Measurements from ENCODE around the gene OSBPL6.
"Not testable (repeated sequence)": the region's sequence is repeated elsewhere in the genome, so short reads cannot be mapped to it uniquely, and the experiment has no call there.

Gene OSBPL6

DNA sequence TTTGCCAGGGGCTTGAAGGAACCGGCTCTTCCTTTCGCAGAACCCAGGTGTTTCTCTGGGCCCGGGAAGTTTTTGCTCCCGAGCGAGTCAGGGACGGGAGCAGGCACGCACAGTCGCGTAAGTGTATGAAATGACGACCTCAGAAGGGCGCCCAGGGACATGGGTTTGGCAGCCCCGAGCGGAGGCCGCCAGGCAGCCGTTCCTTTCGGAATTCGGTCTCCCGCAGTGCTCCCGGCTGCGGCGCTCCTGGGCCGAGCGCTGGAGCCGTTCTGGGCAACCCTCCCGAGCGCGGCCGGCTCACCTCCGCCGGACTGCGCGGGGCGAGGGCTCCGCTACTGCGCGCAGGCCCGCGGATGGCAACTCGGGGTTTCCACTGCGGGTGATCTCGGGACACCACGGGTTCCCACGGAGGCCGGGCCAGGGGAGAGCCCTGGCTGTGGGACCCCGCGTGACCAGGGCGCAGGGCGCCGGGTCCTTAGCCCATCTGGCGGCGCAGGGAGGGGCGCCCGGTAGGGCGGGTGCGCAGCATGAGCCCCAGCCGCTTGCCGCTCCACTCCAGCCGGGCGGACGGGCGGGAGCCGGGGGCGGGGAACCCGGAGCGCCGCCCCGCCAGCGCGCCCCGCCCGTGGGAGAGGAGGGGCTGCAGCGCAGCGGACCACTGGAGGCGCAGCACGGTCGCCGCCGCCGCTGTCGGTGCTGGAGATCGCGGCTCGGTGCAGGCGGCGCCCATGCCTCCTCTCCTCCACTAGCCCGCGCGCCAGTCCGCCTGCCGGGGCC is at the start of gene OSBPL6:
TSS of gene OSBPL6 (plus strand) at position 690 of the 777 bp plus-strand sequence. CDS start 111,673 bp downstream, outside the sequence.
- peaks cover 14% of the 10 kb centered on the region for H3K27me3 ChIP-seq (ENCODE audit: insufficient read depth, low read length)
- H3K4me1 ChIP-seq (ENCODE audit: insufficient read depth, low read length), result peaks cover 20% of the 10 kb centered on the region
- peak within 1 kb of the TSS; percentile 91 for H2AFZ ChIP-seq (ENCODE audit: low read depth, low read length)
- peak within 1 kb of the TSS; percentile 59 for H3K4me3 ChIP-seq (ENCODE audit: low read length)
- H3K9me3 ChIP-seq (ENCODE audit: low read length), result no peaks in the 10 kb centered on the region
- H3K36me3 ChIP-seq (ENCODE audit: insufficient read depth, low read length), result no peaks in the 10 kb centered on the region

DNA sequence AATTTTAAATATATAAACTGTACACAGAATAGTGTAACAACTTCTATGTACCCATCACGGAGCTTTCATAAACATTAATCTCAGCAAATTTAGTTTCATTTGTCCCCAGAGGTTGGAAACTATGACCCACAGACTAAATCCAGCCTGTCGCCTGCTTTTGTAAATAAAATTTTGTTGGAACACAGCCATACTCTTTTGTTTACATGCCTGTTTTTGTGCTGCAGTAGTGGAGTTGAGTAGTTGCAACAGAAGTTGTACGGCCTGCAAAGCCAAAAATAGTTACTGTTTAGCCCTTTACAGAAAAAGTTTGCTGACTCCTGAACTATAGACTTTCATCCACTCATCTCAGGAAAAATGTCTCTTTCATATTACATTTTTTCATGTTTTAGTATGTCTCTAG is 42.3 kb upstream of the OSBPL6 start:
- Histone ChIP-seq H2AFZ (ENCODE audit: low read depth, low read length) (no peak overlapping the region), H3K4me3 (ENCODE audit: low read length) (no peak overlapping the region), H3K9me3 (ENCODE audit: low read length) (peaks cover 2% of the 10 kb centered on the region), H3K4me1 (ENCODE audit: insufficient read depth, low read length) (no peaks in the 10 kb centered on the region), H3K36me3 (ENCODE audit: insufficient read depth, low read length) (no peaks in the 10 kb centered on the region), H3K27me3 (ENCODE audit: insufficient read depth, low read length) (no peaks in the 10 kb centered on the region)

DNA sequence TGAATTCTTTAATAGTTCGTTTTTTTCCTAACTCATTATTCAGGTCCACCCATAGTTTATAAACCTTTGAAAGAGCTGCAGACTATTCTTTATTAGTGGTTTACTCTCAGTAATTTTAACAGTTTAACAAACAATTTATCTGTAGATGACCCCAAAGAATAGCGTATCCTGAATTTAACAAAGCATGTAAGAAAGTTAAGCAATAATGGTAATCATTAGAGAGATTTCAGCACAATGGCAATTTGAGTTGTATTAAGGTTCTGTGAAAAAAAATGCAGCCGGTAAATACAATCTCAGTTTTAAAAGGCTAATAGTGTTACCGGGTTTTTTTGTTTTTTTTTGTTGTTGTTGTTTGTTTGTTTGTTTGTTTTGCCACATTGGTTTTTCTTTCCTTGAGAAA is 41.8 kb upstream of the OSBPL6 start:
- no peaks in the 10 kb centered on the region for H3K4me1 ChIP-seq (ENCODE audit: insufficient read depth, low read length)
- no peaks in the 10 kb centered on the region for H3K36me3 ChIP-seq (ENCODE audit: insufficient read depth, low read length)
- peaks cover 2% of the 10 kb centered on the region for H3K9me3 ChIP-seq (ENCODE audit: low read length)
- H3K27me3 ChIP-seq (ENCODE audit: insufficient read depth, low read length), result no peaks in the 10 kb centered on the region
- no peak overlapping the region for H2AFZ ChIP-seq (ENCODE audit: low read depth, low read length)
- no peak overlapping the region for H3K4me3 ChIP-seq (ENCODE audit: low read length)

GRCh38 chr2:178152977-178153376 is 41.3 kb upstream of the OSBPL6 start:
- Histone ChIP-seq H3K4me3 (ENCODE audit: low read length) (no peak overlapping the region), H3K36me3 (ENCODE audit: insufficient read depth, low read length) (no peaks in the 10 kb centered on the region), H3K4me1 (ENCODE audit: insufficient read depth, low read length) (no peaks in the 10 kb centered on the region), H3K27me3 (ENCODE audit: insufficient read depth, low read length) (no peaks in the 10 kb centered on the region), H3K9me3 (ENCODE audit: low read length) (peaks cover 2% of the 10 kb centered on the region), H2AFZ (ENCODE audit: low read depth, low read length) (no peak overlapping the region)

- not testable (repeated sequence) for H3K9me3 ChIP-seq (ENCODE audit: low read length); H3K4me1 ChIP-seq (ENCODE audit: insufficient read depth, low read length); H3K36me3 ChIP-seq (ENCODE audit: insufficient read depth, low read length); H3K27me3 ChIP-seq (ENCODE audit: insufficient read depth, low read length); H3K4me3 ChIP-seq (ENCODE audit: low read length); H2AFZ ChIP-seq (ENCODE audit: low read depth, low read length)
Measured at GRCh38 chr2:178153878-178154277, 40.4 kb upstream of the OSBPL6 start.

DNA sequence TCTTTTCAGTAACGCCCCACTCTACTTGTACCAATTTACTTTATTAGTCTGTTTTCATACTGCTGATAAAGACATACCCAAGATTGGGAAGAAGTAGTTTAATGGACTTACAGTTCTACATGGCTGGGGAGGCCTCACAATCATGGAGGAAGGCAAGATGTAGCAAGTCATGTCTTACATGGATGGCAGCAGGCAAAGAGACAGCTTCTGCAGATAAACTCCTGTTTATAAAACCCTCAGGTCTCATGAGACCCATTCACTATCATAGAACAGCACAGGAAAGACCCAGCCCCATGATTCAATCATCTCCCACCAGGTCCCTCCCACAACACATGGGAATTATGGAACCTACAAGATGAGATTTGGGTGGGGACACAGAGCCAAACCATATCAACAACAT is 38.8 kb upstream of the OSBPL6 start:
- H2AFZ ChIP-seq (ENCODE audit: low read depth, low read length), result no peak overlapping the region
- H3K27me3 ChIP-seq (ENCODE audit: insufficient read depth, low read length), result no peaks in the 10 kb centered on the region
- H3K4me3 ChIP-seq (ENCODE audit: low read length), result no peak overlapping the region
- no peaks in the 10 kb centered on the region for H3K4me1 ChIP-seq (ENCODE audit: insufficient read depth, low read length)
- H3K36me3 ChIP-seq (ENCODE audit: insufficient read depth, low read length), result no peaks in the 10 kb centered on the region
- peaks cover 2% of the 10 kb centered on the region for H3K9me3 ChIP-seq (ENCODE audit: low read length)

- no peaks in the 10 kb centered on the region for H3K36me3 ChIP-seq (ENCODE audit: insufficient read depth, low read length)
- no peaks in the 10 kb centered on the region for H3K4me1 ChIP-seq (ENCODE audit: insufficient read depth, low read length)
- H2AFZ ChIP-seq (ENCODE audit: low read depth, low read length), result no peak overlapping the region
- no peaks in the 10 kb centered on the region for H3K27me3 ChIP-seq (ENCODE audit: insufficient read depth, low read length)
- H3K4me3 ChIP-seq (ENCODE audit: low read length), result no peak overlapping the region
- peaks cover 2% of the 10 kb centered on the region for H3K9me3 ChIP-seq (ENCODE audit: low read length)
Measured at GRCh38 chr2:178157574-178157973, 36.7 kb upstream of the OSBPL6 start.

- Histone ChIP-seq H3K27me3 (ENCODE audit: insufficient read depth, low read length) (no peaks in the 10 kb centered on the region), H3K4me1 (ENCODE audit: insufficient read depth, low read length) (no peaks in the 10 kb centered on the region), H3K36me3 (ENCODE audit: insufficient read depth, low read length) (no peaks in the 10 kb centered on the region), H2AFZ (ENCODE audit: low read depth, low read length) (no peak overlapping the region), H3K4me3 (ENCODE audit: low read length) (no peak overlapping the region), H3K9me3 (ENCODE audit: low read length) (no peaks in the 10 kb centered on the region)
Measured at GRCh38 chr2:178159966-178160365, 34.3 kb upstream of the OSBPL6 start.

- Histone ChIP-seq H2AFZ (ENCODE audit: low read depth, low read length) (no peak overlapping the region), H3K9me3 (ENCODE audit: low read length) (no peaks in the 10 kb centered on the region), H3K27me3 (ENCODE audit: insufficient read depth, low read length) (no peaks in the 10 kb centered on the region), H3K4me1 (ENCODE audit: insufficient read depth, low read length) (no peaks in the 10 kb centered on the region), H3K4me3 (ENCODE audit: low read length) (no peak overlapping the region), H3K36me3 (ENCODE audit: insufficient read depth, low read length) (no peaks in the 10 kb centered on the region)
Measured at GRCh38 chr2:178160601-178161000, 33.7 kb upstream of the OSBPL6 start.

DNA sequence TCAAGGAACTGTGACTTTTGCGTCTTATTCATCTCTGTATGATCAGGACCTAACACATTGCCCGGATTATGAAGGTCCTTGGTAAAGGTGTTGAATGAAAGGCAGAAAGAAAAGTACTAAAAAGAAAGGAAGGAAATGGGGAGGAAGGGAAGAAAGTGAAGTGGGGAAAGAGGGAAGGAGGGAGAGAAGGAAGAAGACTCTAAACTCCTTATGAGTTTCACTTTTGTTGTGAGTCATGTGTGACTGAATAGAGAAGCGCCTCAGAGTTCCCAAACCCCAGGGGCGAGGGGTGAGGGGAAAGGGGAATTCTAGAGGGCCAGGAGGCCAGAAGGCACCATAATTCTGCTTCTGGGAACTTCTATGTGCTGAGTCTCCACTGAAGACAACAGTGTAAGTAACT is 30.9 kb upstream of the OSBPL6 start:
- Histone ChIP-seq H3K36me3 (ENCODE audit: insufficient read depth, low read length) (no peaks in the 10 kb centered on the region), H2AFZ (ENCODE audit: low read depth, low read length) (no peak overlapping the region), H3K9me3 (ENCODE audit: low read length) (no peaks in the 10 kb centered on the region), H3K4me1 (ENCODE audit: insufficient read depth, low read length) (no peaks in the 10 kb centered on the region), H3K4me3 (ENCODE audit: low read length) (no peak overlapping the region), H3K27me3 (ENCODE audit: insufficient read depth, low read length) (no peaks in the 10 kb centered on the region)

DNA sequence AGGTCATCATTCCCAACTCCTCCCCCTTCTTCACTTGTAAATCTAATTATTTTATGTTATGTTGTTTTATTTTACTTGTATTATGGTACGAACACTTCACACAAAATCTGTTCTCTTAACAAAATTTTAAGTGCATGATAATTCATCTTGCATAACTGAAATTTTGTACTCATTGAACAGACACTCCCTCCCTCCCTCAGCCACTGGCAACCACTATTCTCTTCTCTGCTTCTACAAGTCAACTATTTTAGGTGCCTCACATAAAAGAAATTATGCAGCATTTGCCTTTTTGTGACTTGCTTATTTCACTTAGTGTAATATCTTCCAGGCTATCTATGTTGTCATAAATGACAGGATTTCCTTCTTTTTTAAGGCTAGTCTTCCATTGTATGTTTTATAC is 30.4 kb upstream of the OSBPL6 start:
- H3K27me3 ChIP-seq (ENCODE audit: insufficient read depth, low read length), result no peaks in the 10 kb centered on the region

DNA sequence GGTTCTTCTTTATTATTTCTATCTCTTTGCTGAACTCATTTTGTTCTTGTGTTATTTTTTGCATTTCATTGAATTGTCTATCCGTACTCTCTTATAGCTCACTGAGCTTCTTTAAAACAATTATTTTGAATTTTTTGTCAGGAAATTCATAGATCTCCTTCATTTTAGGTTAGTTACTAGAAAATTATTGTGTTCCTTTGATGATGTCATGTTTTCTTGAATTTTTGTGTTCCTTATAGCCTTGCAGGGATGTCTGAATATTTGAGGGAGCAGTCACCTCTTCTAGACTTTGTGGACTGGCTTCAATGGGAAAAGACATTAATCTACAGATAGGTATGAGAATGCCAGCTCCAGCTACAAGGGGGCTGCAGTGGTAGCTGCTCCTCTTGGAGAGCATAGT is 20.7 kb upstream of the OSBPL6 start:
- Histone ChIP-seq H3K4me1 (ENCODE audit: insufficient read depth, low read length) (no peaks in the 10 kb centered on the region), H3K4me3 (ENCODE audit: low read length) (no peak overlapping the region), H3K9me3 (ENCODE audit: low read length) (no peaks in the 10 kb centered on the region), H3K36me3 (ENCODE audit: insufficient read depth, low read length) (no peaks in the 10 kb centered on the region), H2AFZ (ENCODE audit: low read depth, low read length) (no peak overlapping the region), H3K27me3 (ENCODE audit: insufficient read depth, low read length) (no peaks in the 10 kb centered on the region)

More for the DNA sequence above, 30.4 kb upstream of the OSBPL6 start:
- Histone ChIP-seq H3K4me3 (ENCODE audit: low read length) (no peak overlapping the region), H3K4me1 (ENCODE audit: insufficient read depth, low read length) (no peaks in the 10 kb centered on the region), H2AFZ (ENCODE audit: low read depth, low read length) (no peak overlapping the region), H3K9me3 (ENCODE audit: low read length) (no peaks in the 10 kb centered on the region), H3K36me3 (ENCODE audit: insufficient read depth, low read length) (no peaks in the 10 kb centered on the region)

DNA sequence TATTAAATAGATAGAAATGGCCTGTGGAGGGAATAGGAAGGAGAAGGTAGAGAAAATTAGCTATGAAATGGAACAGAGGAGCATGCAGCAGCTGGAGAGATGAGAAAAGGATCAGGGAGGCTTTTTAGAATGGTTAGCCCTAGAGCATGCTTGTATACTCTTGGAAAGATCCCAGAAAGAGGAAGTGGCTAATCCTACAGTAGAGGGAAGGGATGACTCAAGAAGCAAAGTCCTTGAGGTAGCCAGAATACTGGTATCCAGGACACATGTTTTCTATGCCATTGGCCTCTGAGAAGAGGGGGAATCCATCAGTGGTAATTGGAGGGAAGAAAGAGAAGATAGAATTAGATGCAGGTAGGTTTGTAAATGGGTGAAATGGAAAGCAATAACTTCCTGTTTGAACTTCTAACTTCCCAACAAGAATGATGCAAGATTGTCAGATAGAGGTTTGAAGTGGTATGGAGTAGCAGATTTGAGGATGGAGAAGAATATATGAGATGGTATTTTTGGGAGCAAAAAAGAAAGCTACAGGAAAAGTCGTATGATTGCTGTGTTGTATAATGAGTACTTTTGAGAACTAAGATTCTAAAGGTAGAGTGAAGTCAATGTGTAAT is 17.1 kb upstream of the OSBPL6 start:
- H2AFZ ChIP-seq (ENCODE audit: low read depth, low read length), result no peak overlapping the region
- no peak overlapping the region for H3K4me3 ChIP-seq (ENCODE audit: low read length)
- H3K4me1 ChIP-seq (ENCODE audit: insufficient read depth, low read length), result no peaks in the 10 kb centered on the region
- H3K36me3 ChIP-seq (ENCODE audit: insufficient read depth, low read length), result no peaks in the 10 kb centered on the region
- no peaks in the 10 kb centered on the region for H3K9me3 ChIP-seq (ENCODE audit: low read length)
- no peaks in the 10 kb centered on the region for H3K27me3 ChIP-seq (ENCODE audit: insufficient read depth, low read length)

DNA sequence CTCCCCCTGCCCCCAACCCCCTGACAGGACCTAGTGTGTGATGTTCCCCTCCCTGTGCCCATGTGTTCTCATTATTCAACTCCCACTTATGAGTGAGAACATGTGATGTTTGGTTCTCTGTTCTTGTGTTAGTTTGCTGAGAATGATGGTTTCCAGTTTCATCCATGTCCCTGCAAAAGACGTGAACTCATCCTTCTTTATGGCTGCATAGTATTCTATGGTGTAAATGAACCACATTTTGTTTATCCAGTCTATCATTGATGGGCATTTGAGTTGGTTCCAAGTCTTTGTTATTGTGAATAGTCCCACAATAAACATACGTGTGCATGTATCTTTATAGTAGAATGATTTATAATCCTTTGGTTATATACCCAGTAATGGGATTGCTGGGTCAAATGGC is 13.7 kb upstream of the OSBPL6 start:
- H3K4me3 ChIP-seq (ENCODE audit: low read length); H2AFZ ChIP-seq (ENCODE audit: low read depth, low read length); H3K27me3 ChIP-seq (ENCODE audit: insufficient read depth, low read length); H3K9me3 ChIP-seq (ENCODE audit: low read length); H3K4me1 ChIP-seq (ENCODE audit: insufficient read depth, low read length); H3K36me3 ChIP-seq (ENCODE audit: insufficient read depth, low read length): not testable (repeated sequence)
